Uterus (tissue), 4 donors: ENCODE data around the gene CDK3. TPM values are rescaled to one million over a fixed set of nuclear protein-coding genes. Genes with fewer than 3 reads are reported as not detected.

Experiments used
- DNase-seq, 2 donors: peaks; one replicate each; pipeline ENCODE4 v3.0.0-alpha.2; 2019 to 2020
- H3K27ac ChIP-seq, 2 donors: fragments of 200-600 bp; sonication (generic); 1 replicate in 1 of 2; 2 replicates in 1 of 2; pipeline ENCODE4 v1.5.1; 2016 to 2018
- H3K27me3 ChIP-seq, 2 donors: fragments of 200-600 bp; sonication (generic); one replicate each; pipeline ENCODE4 v1.5.1; 2018 to 2019; ENCODE audit warnings: control low read depth in 1 of 2
- H3K36me3 ChIP-seq, 2 donors: fragments of 200-600 bp; sonication (generic); one replicate each; pipeline ENCODE4 v1.5.1; 2019; ENCODE audit warnings: control low read depth in 1 of 2
- H3K4me1 ChIP-seq, 2 donors: fragments of 200-600 bp; sonication (generic); one replicate each; pipeline ENCODE4 v1.5.1; 2018 to 2019; ENCODE audit warnings: control low read depth in 1 of 2
- H3K4me3 ChIP-seq, 2 donors: fragments of 200-600 bp; sonication (generic); 1 replicate in 1 of 2; 2 replicates in 1 of 2; pipeline ENCODE4 v1.5.1; 2018 to 2019; ENCODE audit warnings: mild to moderate bottlenecking in 1 of 2
- H3K9me3 ChIP-seq, 2 donors: fragments of 200-600 bp; sonication (generic); one replicate each; pipeline ENCODE4 v1.5.1; 2019; ENCODE audit warnings: control low read depth in 1 of 2
- CTCF ChIP-seq, 4 experiments: fragments of 200-600 bp in 2 of 4; fragments of 450-650 bp in 2 of 4; sonication (generic) in 2 of 4; IDR thresholded peaks; one replicate each; pipeline ENCODE4 v1.5.1; 2016 to 2019; ENCODE audit warnings: antibody characterized with exemption in 4 of 4, mild to moderate bottlenecking in 2 of 4, moderate library complexity in 1 of 4
- POLR2A ChIP-seq, 2 donors: fragments of 450-650 bp; IDR thresholded peaks; one replicate each; pipeline ENCODE4 v1.6.1; 2016; ENCODE audit warnings: antibody characterized with exemption in 2 of 2, mild to moderate bottlenecking in 1 of 2, moderate library complexity in 1 of 2
- intact Hi-C: fragments of 100-400 bp; cut with DNase I; formaldehyde crosslinking; loops from one replicate; pipeline ENCODE4 v1.15.1; 2023; ENCODE audit warnings: low total_unique reads
- total RNA-seq, 4 donors: library from RNA; depleted of rRNA in 3 of 4; stranded (reverse); fragments of >200 nt in 3 of 4; gene quantifications; one replicate each; pipeline versions ENCODE4 v1.1.0 to v1.2.4, GENCODE V29; 2014 to 2023
- donor health status: DM: yes; HTN: yes; CAD: no.

The CDK3 gene
- total RNA-seq, 4 donors from 2014 or later, result 8.5 to 10.8 (median 9.6) TPM; not detected in 1

GRCh38 chr17:76019833-76020467, 19.3 kb downstream of the CDK3 start:
- Histone ChIP-seq H3K36me3 (no peaks in the 10 kb centered on the region), H3K27me3 (no peaks in the 10 kb centered on the region), H3K4me3 (no peak overlapping the region), H3K4me1 (no peaks in the 10 kb centered on the region), H3K9me3 (no peaks in the 10 kb centered on the region), H3K27ac (no peak overlapping the region)
- TF ChIP-seq POLR2A (IDR thresholded peaks at IDR 0.05) (no peak), CTCF (IDR thresholded peaks at IDR 0.05) (no peak)
- intact Hi-C loops, result no loop called here
- DNase-seq, result no peak

DNA sequence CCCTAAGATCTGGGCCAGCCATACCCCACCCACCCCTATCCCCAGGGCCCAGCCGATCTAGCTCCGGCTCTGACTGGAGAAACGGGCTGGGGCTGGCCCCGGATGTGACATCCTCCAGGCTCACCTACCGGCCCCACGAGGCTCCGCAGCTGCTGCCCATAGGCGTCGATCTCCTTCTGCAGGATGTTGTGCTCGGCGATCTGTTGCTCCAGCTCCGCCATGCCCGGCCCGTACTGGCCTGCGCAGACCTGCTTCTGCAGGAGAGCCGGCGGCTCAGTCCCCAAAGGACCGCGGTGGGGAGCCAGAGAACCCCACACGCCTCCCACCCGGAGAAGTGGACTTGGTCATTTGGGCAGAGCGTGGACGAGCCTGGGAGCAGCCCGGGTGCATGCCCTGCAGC, 21.6 kb downstream of the CDK3 start:
- no peak overlapping the region for H3K27ac ChIP-seq
- no peak for DNase-seq
- H3K4me1 ChIP-seq, result no peaks in the 10 kb centered on the region
- no peaks in the 10 kb centered on the region for H3K9me3 ChIP-seq
- H3K36me3 ChIP-seq, result no peaks in the 10 kb centered on the region
- H3K4me3 ChIP-seq, result no peak overlapping the region
- TF ChIP-seq POLR2A (IDR thresholded peaks at IDR 0.05) (no peak), CTCF (IDR thresholded peaks at IDR 0.05) (no peak)
- H3K27me3 ChIP-seq, result no peaks in the 10 kb centered on the region
- intact Hi-C loops, result no loop called here

- H3K27ac ChIP-seq, result no peak overlapping the region
- TF ChIP-seq POLR2A (IDR thresholded peaks at IDR 0.05), result no peak
- no peak for TF ChIP-seq CTCF (IDR thresholded peaks at IDR 0.05)
- intact Hi-C loops, result no loop called here
- H3K9me3 ChIP-seq, result no peaks in the 10 kb centered on the region
- H3K36me3 ChIP-seq, result no peaks in the 10 kb centered on the region
- DNase-seq, result no peak
- H3K27me3 ChIP-seq, result no peaks in the 10 kb centered on the region
- no peak overlapping the region for H3K4me3 ChIP-seq
- no peaks in the 10 kb centered on the region for H3K4me1 ChIP-seq
These were observed 22.6 kb downstream of the CDK3 start for GRCh38 chr17:76022973-76023899.

- TF ChIP-seq POLR2A (IDR thresholded peaks at IDR 0.05) (no peak), CTCF (IDR thresholded peaks at IDR 0.05) (no peak)
- intact Hi-C loops, result no loop called here
- H3K4me1 ChIP-seq, result no peaks in the 10 kb centered on the region
- H3K9me3 ChIP-seq, result no peaks in the 10 kb centered on the region
- H3K36me3 ChIP-seq, result no peaks in the 10 kb centered on the region
- H3K27me3 ChIP-seq, result no peaks in the 10 kb centered on the region
- no peak for DNase-seq
- H3K4me3 ChIP-seq, result no peak overlapping the region
- no peak overlapping the region for H3K27ac ChIP-seq
These were observed 23.2 kb downstream of the CDK3 start for GRCh38 chr17:76023900-76024237.

GRCh38 chr17:76024353-76024752, 23.7 kb downstream of the CDK3 start:
- no peak for DNase-seq
- Histone ChIP-seq H3K36me3 (no peaks in the 10 kb centered on the region), H3K27ac (no peak overlapping the region), H3K27me3 (no peaks in the 10 kb centered on the region), H3K4me1 (no peaks in the 10 kb centered on the region), H3K9me3 (no peaks in the 10 kb centered on the region), H3K4me3 (no peak overlapping the region)
- intact Hi-C loops, result no loop called here
- TF ChIP-seq CTCF (IDR thresholded peaks at IDR 0.05), result no peak
- no peak for TF ChIP-seq POLR2A (IDR thresholded peaks at IDR 0.05)
